NCI-H526 (cell line): ENCODE measurements around the gene RUFY3.

Experiments
- DNase-seq, 2 experiments: peaks; one replicate each; lab custom pipeline; 2025; lab: John Stamatoyannopoulos, UW

Gene RUFY3

GRCh38 chr4:70778888-70779422 is 57.2 kb downstream of the RUFY3 start:
- DNase-seq, result no peak

- no peak for DNase-seq
Observed at GRCh38 chr4:70783096-70783495, 61.3 kb downstream of the RUFY3 start.

- DNase-seq, result no peak
Observed at GRCh38 chr4:70787496-70787895, 65.7 kb downstream of the RUFY3 start.

GRCh38 chr4:70788733-70789132 is 67.0 kb downstream of the RUFY3 start:
- DNase-seq, result no peak

GRCh38 chr4:70793626-70794025 is 71.9 kb downstream of the RUFY3 start:
- no peak for DNase-seq

GRCh38 chr4:70801265-70801809 is 79.6 kb downstream of the RUFY3 start:
- no peak for DNase-seq

GRCh38 chr4:70802928-70803580 is 81.3 kb downstream of the RUFY3 start:
- no peak for DNase-seq

- no peak for DNase-seq
Observed at GRCh38 chr4:70808151-70808550, 86.4 kb downstream of the RUFY3 start.

GRCh38 chr4:70815370-70815769 is 93.6 kb downstream of the RUFY3 start:
- no peak for DNase-seq

- DNase-seq, result no peak
Observed at GRCh38 chr4:70816894-70817293, 95.1 kb downstream of the RUFY3 start.

- peak; percentile 44 to 68 for DNase-seq
Observed at GRCh38 chr4:70818173-70818855, 96.5 kb downstream of the RUFY3 start.

- DNase-seq, result no peak
Observed at GRCh38 chr4:70818921-70819320, 97.2 kb downstream of the RUFY3 start.

- DNase-seq, result no peak
Observed at GRCh38 chr4:70829015-70829414, 107.3 kb downstream of the RUFY3 start.

GRCh38 chr4:70829492-70829891 is 107.7 kb downstream of the RUFY3 start:
- no peak for DNase-seq

- no peak for DNase-seq
Observed at GRCh38 chr4:70830054-70830453, 108.3 kb downstream of the RUFY3 start.

GRCh38 chr4:70831293-70831692 is 109.5 kb downstream of the RUFY3 start:
- DNase-seq, result no peak

- no peak for DNase-seq
Observed at GRCh38 chr4:70833675-70834074, 111.9 kb downstream of the RUFY3 start.

GRCh38 chr4:70836081-70836480 is 114.3 kb downstream of the RUFY3 start:
- no peak for DNase-seq

GRCh38 chr4:70838204-70838603 is 116.4 kb downstream of the RUFY3 start:
- no peak for DNase-seq

- DNase-seq, result peak; percentile 61 to 82
Observed at GRCh38 chr4:70838666-70839588, 117.2 kb downstream of the RUFY3 start.

GRCh38 chr4:70839589-70840093 is 117.9 kb downstream of the RUFY3 start, which contains the start of gene GRSF1:
Gene GRSF1 (minus strand): TSS chr4:70839890. CDS start chr4:70839827, 63 bp downstream.
- peak; percentile 63 to 97 for DNase-seq

- DNase-seq, result peak; percentile 22 to 43
Observed at GRCh38 chr4:70840137-70840536, 118.4 kb downstream of the RUFY3 start.
